ENCODE data around the gene MGST2. TPM values are rescaled to one million over a fixed set of nuclear protein-coding genes. Genes with fewer than 3 reads are reported as not detected.
A peak's percentile ranks its signal among the peaks of the same experiment; 100 is the strongest.

The MGST2 gene
- total and polyA plus RNA-seq, 3 donors from 2014 or later = 82.2 to 97.9 (median 87.6) TPM

DNA sequence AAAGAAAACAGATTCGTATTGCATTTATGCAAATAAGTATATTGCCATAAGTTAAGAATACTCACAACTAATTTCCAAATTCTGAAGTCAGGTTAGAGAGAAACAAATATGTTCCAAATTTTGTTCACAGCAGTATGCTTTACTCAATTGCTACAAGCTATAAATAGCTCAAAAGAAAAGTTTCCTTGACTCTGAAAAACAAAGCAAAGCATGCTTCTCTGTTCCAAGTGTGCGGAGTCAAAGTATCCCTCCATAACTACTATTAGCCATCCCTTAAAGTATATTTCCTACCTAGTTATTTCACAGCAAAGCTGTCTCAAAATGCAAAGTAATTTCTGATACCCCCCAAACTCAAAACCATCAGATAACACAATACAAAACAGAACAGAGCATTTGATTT lies 47.3 kb downstream of the MGST2 start:
- no peak for DNase-seq
- intact Hi-C loops (cut with DNase I; ENCODE audit: low total_unique reads) = no loop called here
- Histone ChIP-seq H3K4me1 (peaks cover 7% of the 10 kb centered on the region), H3K36me3 (ENCODE audit: low read depth, missing control alignments) (no peaks in the 10 kb centered on the region), H3K27ac (peak overlapping the region in 1 of 2 donors; percentile 36), H3K9me3 (no peaks in the 10 kb centered on the region), H3K27me3 (no peaks in the 10 kb centered on the region), H3K4me3 (no peak overlapping the region)
- WGBS, 2 donors = 60 to 70% methylated on average over 2 of the region's 2 CpGs
- TF ChIP-seq, protein P1, sequence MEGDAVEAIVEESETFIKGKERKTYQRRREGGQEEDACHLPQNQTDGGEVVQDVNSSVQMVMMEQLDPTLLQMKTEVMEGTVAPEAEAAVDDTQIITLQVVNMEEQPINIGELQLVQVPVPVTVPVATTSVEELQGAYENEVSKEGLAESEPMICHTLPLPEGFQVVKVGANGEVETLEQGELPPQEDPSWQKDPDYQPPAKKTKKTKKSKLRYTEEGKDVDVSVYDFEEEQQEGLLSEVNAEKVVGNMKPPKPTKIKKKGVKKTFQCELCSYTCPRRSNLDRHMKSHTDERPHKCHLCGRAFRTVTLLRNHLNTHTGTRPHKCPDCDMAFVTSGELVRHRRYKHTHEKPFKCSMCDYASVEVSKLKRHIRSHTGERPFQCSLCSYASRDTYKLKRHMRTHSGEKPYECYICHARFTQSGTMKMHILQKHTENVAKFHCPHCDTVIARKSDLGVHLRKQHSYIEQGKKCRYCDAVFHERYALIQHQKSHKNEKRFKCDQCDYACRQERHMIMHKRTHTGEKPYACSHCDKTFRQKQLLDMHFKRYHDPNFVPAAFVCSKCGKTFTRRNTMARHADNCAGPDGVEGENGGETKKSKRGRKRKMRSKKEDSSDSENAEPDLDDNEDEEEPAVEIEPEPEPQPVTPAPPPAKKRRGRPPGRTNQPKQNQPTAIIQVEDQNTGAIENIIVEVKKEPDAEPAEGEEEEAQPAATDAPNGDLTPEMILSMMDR (IDR thresholded peaks at IDR 0.05) = no peak
- TF ChIP-seq POLR2A (IDR thresholded peaks at IDR 0.05) = no peak

- WGBS, 2 donors = 60 to 65% methylated on average over 9 of the region's 9 CpGs
- no peaks in the 10 kb centered on the region for H3K9me3 ChIP-seq
- intact Hi-C loops (cut with DNase I; ENCODE audit: low total_unique reads) = no loop called here
- TF ChIP-seq, protein P1 (IDR thresholded peaks at IDR 0.05) = no peak
- no peak for TF ChIP-seq POLR2A (IDR thresholded peaks at IDR 0.05)
- no peak overlapping the region for H3K4me3 ChIP-seq
- H3K27me3 ChIP-seq = no peaks in the 10 kb centered on the region
- H3K36me3 ChIP-seq (ENCODE audit: low read depth, missing control alignments) = no peaks in the 10 kb centered on the region
- no peak for DNase-seq
- H3K27ac ChIP-seq = peak overlapping the region in 1 of 2 donors; percentile 41
- peaks cover 7% of the 10 kb centered on the region for H3K4me1 ChIP-seq
These were observed 50.2 kb downstream of the MGST2 start for GRCh38 chr4:139715746-139716391.

- H3K27ac ChIP-seq = no peak overlapping the region
- WGBS, 2 donors = 95 to 100% methylated on average over 6 of the region's 6 CpGs
- DNase-seq = no peak
- H3K27me3 ChIP-seq = no peaks in the 10 kb centered on the region
- no peaks in the 10 kb centered on the region for H3K4me1 ChIP-seq
- intact Hi-C loops (cut with DNase I; ENCODE audit: low total_unique reads) = no loop called here
- no peak overlapping the region for H3K4me3 ChIP-seq
- TF ChIP-seq, protein P1 (IDR thresholded peaks at IDR 0.05) = no peak
- TF ChIP-seq POLR2A (IDR thresholded peaks at IDR 0.05) = no peak
- no peaks in the 10 kb centered on the region for H3K9me3 ChIP-seq
- no peaks in the 10 kb centered on the region for H3K36me3 ChIP-seq (ENCODE audit: low read depth, missing control alignments)
These were observed 52.7 kb downstream of the MGST2 start for GRCh38 chr4:139718358-139718757.

DNA sequence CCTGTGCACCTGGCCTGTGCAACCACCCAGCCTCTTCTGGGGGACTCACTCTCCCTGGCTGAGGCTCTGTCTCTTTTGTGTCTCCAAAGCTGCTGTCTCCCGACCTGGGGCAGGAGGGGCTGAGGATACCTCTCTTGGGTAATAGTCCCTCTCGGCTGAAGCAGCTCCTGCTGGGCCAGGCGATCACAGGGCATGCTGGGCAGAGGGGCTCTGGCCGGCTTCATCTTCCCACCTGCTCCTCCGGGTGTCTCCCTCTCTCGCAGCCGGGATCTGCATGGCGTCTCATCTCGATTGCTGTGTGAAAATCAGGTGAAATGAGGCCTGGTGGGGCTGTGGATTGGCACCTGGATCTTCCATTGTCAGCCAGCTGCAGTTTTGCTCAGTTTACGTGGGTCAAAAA lies 53.2 kb downstream of the MGST2 start:
- Histone ChIP-seq H3K36me3 (ENCODE audit: low read depth, missing control alignments) (no peaks in the 10 kb centered on the region), H3K9me3 (no peaks in the 10 kb centered on the region), H3K4me1 (no peaks in the 10 kb centered on the region), H3K4me3 (no peak overlapping the region), H3K27me3 (no peaks in the 10 kb centered on the region), H3K27ac (no peak overlapping the region)
- intact Hi-C loops (cut with DNase I; ENCODE audit: low total_unique reads) = no loop called here
- no peak for DNase-seq
- 91 to 94% methylated on average over 10 of the region's 10 CpGs for WGBS, 2 donors
- TF ChIP-seq POLR2A (IDR thresholded peaks at IDR 0.05) = no peak
- TF ChIP-seq, protein P1 (IDR thresholded peaks at IDR 0.05) = no peak

All from testis (tissue), 3 donors.